Ascending aorta (tissue), 2 donors: ENCODE measurements around the gene ST7L. TPM values are rescaled to one million over a fixed set of nuclear protein-coding genes. Genes with fewer than 3 reads are reported as not detected.

ENCODE experiments used
- DNase-seq, 2 donors: peaks; one replicate each; pipeline ENCODE4 v3.0.0-alpha.2; 2019; ENCODE audit warnings: low spot score in 2 of 2
- H3K27ac ChIP-seq, 2 donors: fragments of 200-600 bp; sonication (generic); one replicate each; pipeline ENCODE4 v1.5.1; 2016 to 2017; ENCODE audit warnings: mild to moderate bottlenecking in 1 of 2
- H3K27me3 ChIP-seq: fragments of 200-600 bp; sonication (generic); one replicate; pipeline ENCODE4 v1.5.1; 2017
- H3K36me3 ChIP-seq, 2 donors: fragments of 200-600 bp; sonication (generic); one replicate each; pipeline ENCODE4 v1.5.1; 2016
- H3K4me1 ChIP-seq, 2 donors: fragments of 200-600 bp; sonication (generic); one replicate each; pipeline ENCODE4 v1.5.1; 2016 to 2017; ENCODE audit warnings: mild to moderate bottlenecking in 1 of 2
- H3K4me3 ChIP-seq, 2 donors: fragments of 200-600 bp; sonication (generic); one replicate each; pipeline ENCODE4 v1.5.1; 2016 to 2017; ENCODE audit warnings: mild to moderate bottlenecking in 1 of 2
- H3K9me3 ChIP-seq, 2 donors: fragments of 200-600 bp; sonication (generic); one replicate each; pipeline ENCODE4 v1.5.1; 2016
- intact Hi-C: fragments of 100-400 bp; cut with DNase I; formaldehyde crosslinking; loops from one replicate; pipeline ENCODE4 v1.15.1; 2023
- total RNA-seq: library from RNA; depleted of rRNA; stranded (reverse); fragments of >200 nt; gene quantifications from one replicate; pipeline ENCODE4 v1.1.0, GENCODE V29; 2016
- TF ChIP-seq, protein P1 (sequence below), 3 experiments: fragments of 200-600 bp in 2 of 3; fragments of 450-650 bp in 1 of 3; sonication (generic) in 2 of 3; IDR thresholded peaks; one replicate each; pipeline ENCODE4 v1.5.1; 2016 to 2019; ENCODE audit warnings: antibody characterized with exemption in 3 of 3, mild to moderate bottlenecking in 1 of 3, moderate library complexity in 1 of 3

The ST7L gene
- total RNA-seq, 1 donor from 2014 or later: 4.0 TPM

- Histone ChIP-seq H3K4me3 (no peak overlapping the region), H3K27ac (no peak overlapping the region), H3K4me1 (no peaks in the 10 kb centered on the region), H3K36me3 (peaks cover 2 to 31% of the 10 kb centered on the region in 2 donors), H3K9me3 (no peaks in the 10 kb centered on the region), H3K27me3 (no peaks in the 10 kb centered on the region)
- DNase-seq: no peak
- intact Hi-C loops: no loop called here
- TF ChIP-seq, protein P1, sequence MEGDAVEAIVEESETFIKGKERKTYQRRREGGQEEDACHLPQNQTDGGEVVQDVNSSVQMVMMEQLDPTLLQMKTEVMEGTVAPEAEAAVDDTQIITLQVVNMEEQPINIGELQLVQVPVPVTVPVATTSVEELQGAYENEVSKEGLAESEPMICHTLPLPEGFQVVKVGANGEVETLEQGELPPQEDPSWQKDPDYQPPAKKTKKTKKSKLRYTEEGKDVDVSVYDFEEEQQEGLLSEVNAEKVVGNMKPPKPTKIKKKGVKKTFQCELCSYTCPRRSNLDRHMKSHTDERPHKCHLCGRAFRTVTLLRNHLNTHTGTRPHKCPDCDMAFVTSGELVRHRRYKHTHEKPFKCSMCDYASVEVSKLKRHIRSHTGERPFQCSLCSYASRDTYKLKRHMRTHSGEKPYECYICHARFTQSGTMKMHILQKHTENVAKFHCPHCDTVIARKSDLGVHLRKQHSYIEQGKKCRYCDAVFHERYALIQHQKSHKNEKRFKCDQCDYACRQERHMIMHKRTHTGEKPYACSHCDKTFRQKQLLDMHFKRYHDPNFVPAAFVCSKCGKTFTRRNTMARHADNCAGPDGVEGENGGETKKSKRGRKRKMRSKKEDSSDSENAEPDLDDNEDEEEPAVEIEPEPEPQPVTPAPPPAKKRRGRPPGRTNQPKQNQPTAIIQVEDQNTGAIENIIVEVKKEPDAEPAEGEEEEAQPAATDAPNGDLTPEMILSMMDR (IDR thresholded peaks at IDR 0.05): no peak
Observed at GRCh38 chr1:112529301-112529700, 89.6 kb downstream of the ST7L start.

DNA sequence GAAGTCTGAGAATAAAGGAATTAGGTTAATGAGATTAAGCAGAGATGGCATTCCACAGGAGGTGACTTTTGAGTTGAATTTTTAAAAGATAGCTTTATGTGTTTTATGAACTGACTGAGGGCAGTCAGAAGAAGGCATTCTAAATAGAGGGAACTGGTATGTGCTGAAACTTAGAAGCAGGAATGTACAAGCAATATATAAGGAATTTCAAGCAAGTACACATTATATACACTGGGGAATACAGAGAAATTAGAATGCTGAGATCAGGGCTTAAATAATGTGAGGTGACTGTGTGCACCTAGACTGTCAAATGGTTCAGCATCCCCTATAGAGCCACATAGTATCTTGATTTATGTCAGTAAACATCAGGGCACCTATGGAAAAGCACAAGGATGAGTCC lies 90.9 kb downstream of the ST7L start:
- DNase-seq: no peak
- no peaks in the 10 kb centered on the region for H3K27me3 ChIP-seq
- H3K4me1 ChIP-seq: no peaks in the 10 kb centered on the region
- H3K36me3 ChIP-seq: peaks cover 2 to 31% of the 10 kb centered on the region in 2 donors
- H3K27ac ChIP-seq: no peak overlapping the region
- H3K4me3 ChIP-seq: no peak overlapping the region
- H3K9me3 ChIP-seq: no peaks in the 10 kb centered on the region
- intact Hi-C loops: no loop called here
- TF ChIP-seq, protein P1 (IDR thresholded peaks at IDR 0.05): no peak

GRCh38 chr1:112527266-112528010 lies 91.5 kb downstream of the ST7L start:
- TF ChIP-seq, protein P1 (IDR thresholded peaks at IDR 0.05): no peak
- H3K4me1 ChIP-seq: no peaks in the 10 kb centered on the region
- peaks cover 2 to 37% of the 10 kb centered on the region in 2 donors for H3K36me3 ChIP-seq
- no peaks in the 10 kb centered on the region for H3K9me3 ChIP-seq
- H3K4me3 ChIP-seq: no peak overlapping the region
- intact Hi-C loops: no loop called here
- no peak overlapping the region for H3K27ac ChIP-seq
- DNase-seq: no peak
- H3K27me3 ChIP-seq: no peaks in the 10 kb centered on the region

DNA sequence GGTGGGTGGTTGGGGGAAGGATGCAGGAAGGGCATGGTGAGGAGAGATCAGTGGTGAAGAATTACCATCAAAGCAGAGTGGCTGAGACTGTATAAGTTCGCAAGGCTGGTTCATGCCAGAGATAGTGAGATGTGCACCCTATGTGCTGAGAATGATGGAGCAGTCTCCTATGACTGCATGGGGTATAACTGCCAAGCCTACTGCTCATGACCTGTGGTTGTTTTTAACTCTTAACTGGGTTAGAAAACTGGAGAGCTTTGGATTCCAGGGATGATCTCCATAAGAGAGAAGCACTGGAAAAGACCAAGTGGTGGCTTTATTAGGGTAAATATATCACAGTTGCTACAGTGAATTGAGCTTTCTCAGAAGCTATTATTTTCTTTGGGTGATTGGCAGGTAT lies 94.0 kb downstream of the ST7L start:
- intact Hi-C loops: no loop called here
- H3K4me3 ChIP-seq: no peak overlapping the region
- peaks cover 2 to 47% of the 10 kb centered on the region in 2 donors for H3K36me3 ChIP-seq
- H3K27me3 ChIP-seq: no peaks in the 10 kb centered on the region
- DNase-seq: no peak
- H3K9me3 ChIP-seq: no peaks in the 10 kb centered on the region
- H3K4me1 ChIP-seq: no peaks in the 10 kb centered on the region
- no peak overlapping the region for H3K27ac ChIP-seq
- TF ChIP-seq, protein P1 (IDR thresholded peaks at IDR 0.05): no peak

DNA sequence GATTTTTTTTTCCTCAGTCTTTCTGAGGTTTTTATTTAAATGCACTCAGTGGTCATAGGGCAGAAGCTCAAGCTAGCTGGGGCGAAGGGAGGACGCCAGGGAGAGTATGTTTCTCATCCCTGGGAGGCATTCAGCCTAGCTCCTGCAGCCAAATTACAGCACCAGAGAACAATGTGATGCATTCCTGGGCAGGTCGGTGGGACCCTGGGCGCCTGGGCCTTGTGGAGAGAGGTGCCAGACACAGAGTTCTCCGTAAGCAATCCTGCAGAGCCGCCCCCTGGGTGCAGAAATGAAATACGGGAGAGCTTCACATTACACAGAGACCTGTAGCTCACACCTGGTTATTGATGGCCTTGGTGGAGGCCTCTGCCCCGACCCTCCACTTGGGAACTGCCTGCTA lies 94.7 kb downstream of the ST7L start:
- Histone ChIP-seq H3K9me3 (no peaks in the 10 kb centered on the region), H3K36me3 (peaks cover 2 to 41% of the 10 kb centered on the region in 2 donors), H3K4me3 (no peak overlapping the region), H3K27ac (peak overlapping the region in 1 of 2 donors; percentile 5), H3K27me3 (no peaks in the 10 kb centered on the region), H3K4me1 (no peaks in the 10 kb centered on the region)
- intact Hi-C loops: no loop called here
- TF ChIP-seq, protein P1 (IDR thresholded peaks at IDR 0.05): no peak
- DNase-seq: no peak
